ENCODE measurements around the gene ATG14. TPM values are rescaled to one million over a fixed set of nuclear protein-coding genes. Genes with fewer than 3 reads are reported as not detected.

ATG14 gene
- polyA plus RNA-seq, 2 of the 4 experiments (the other 2 are of a cell fraction): 5.9 to 7.4 TPM

DNA sequence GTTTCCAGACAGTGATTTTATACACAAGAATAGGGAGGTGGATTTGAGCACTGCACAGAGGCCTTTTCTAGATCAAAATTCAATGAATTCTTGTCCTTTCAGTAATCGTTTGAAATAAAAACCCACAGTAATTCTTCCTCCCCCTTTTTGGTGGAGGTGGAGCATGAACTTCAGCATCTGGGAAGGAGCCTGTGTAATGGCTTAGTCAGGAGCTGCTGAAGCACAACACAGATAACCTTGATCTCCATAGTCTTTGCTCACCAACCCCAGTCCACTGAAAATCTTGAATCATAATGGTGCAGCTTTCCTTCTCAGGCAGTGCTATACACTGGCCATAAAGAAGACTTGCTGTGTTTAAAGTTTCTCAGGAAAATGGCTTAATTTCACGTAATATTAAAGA lies 35.2 kb upstream of the ATG14 start:
- CTCF ChIA-PET: interaction anchor here (0.6 to 4.0 kb wide), 82 partner anchors 8 to 1042 kb away, joined by 3 to 31 read pairs (median 4); no protein-coding TSS in a partner anchor
- Histone ChIP-seq H3K4me2 (peak overlapping the region; percentile 53), H3K4me1 (peaks cover 41% of the 10 kb centered on the region), H3K4me3 (no peak overlapping the region), H3K27ac (peak overlapping the region; percentile 71 to 88; a peak in 5 of 6 replicates), H3K9me3 (no peaks in the 10 kb centered on the region)
- TF ChIP-seq BCL3 (IDR thresholded peaks at IDR 0.05) (no peak), RARB (CRISPR knock-in tag; IDR thresholded peaks at IDR 0.05) (no peak), ATOH8 (CRISPR knock-in tag; IDR thresholded peaks at IDR 0.05; ENCODE audit: low read depth) (no peak), MYC (IDR thresholded peaks at IDR 0.05; ENCODE audit: borderline replicate concordance, low read length) (no peak), HOXB5 (CRISPR knock-in tag; IDR thresholded peaks at IDR 0.05) (no peak), EHF (CRISPR knock-in tag; IDR thresholded peaks at IDR 0.05) (no peak), PHF8 (IDR thresholded peaks at IDR 0.05; ENCODE audit: borderline replicate concordance, low read depth) (no peak), REST (IDR thresholded peaks at IDR 0.05) (no peak)
- POLR2A ChIA-PET: interaction anchor here (0.8 to 2.3 kb wide), 2 partner anchors 134 to 153 kb away, joined by 4 to 12 read pairs; partner anchors contain the start of gene KTN1
- FAIRE-seq: no peak
- ATAC-seq: peak in 1 of 2 experiments; percentile 40; a peak in 3 of 6 replicates
- peak in 1 of 2 experiments; percentile 31 for DNase-seq (ENCODE audit: low read depth in 1 of 2, low spot score in 1 of 2)
- WGBS (ENCODE audit: missing lambda C conversion rate): 54% methylated on average over 2 of the region's 2 CpGs

GRCh38 chr14:55446127-55446736 lies 34.6 kb upstream of the ATG14 start:
- POLR2A ChIA-PET: interaction anchor here (0.8 to 2.3 kb wide), 2 partner anchors 135 to 153 kb away, joined by 4 to 12 read pairs; partner anchors contain the start of gene KTN1
- 17% methylated on average over 5 of the region's 5 CpGs for WGBS (ENCODE audit: missing lambda C conversion rate)
- TF ChIP-seq PHF8 (IDR thresholded peaks at IDR 0.05; ENCODE audit: borderline replicate concordance, low read depth): no peak
- no peak for TF ChIP-seq HOXA7 (CRISPR knock-in tag; IDR thresholded peaks at IDR 0.05)
- TF ChIP-seq CBX2 (IDR thresholded peaks at IDR 0.05; ENCODE audit: borderline replicate concordance, low read depth): no peak
- TF ChIP-seq KDM1A (IDR thresholded peaks at IDR 0.05; ENCODE audit: low read depth): no peak
- TF ChIP-seq, protein P1, sequence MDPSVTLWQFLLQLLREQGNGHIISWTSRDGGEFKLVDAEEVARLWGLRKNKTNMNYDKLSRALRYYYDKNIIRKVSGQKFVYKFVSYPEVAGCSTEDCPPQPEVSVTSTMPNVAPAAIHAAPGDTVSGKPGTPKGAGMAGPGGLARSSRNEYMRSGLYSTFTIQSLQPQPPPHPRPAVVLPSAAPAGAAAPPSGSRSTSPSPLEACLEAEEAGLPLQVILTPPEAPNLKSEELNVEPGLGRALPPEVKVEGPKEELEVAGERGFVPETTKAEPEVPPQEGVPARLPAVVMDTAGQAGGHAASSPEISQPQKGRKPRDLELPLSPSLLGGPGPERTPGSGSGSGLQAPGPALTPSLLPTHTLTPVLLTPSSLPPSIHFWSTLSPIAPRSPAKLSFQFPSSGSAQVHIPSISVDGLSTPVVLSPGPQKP (IDR thresholded peaks at IDR 0.05; ENCODE audit: low read depth, low read length): no peak
- TF ChIP-seq HDAC2 (IDR thresholded peaks at IDR 0.05): no peak
- no peak for TF ChIP-seq MYC (IDR thresholded peaks at IDR 0.05; ENCODE audit: borderline replicate concordance, low read length)
- peak; percentile 74 for TF ChIP-seq SMC3 (IDR thresholded peaks at IDR 0.05)
- peak in 1 of 2 experiments; percentile 6; a peak in 1 of 4 replicates for TF ChIP-seq CEBPB (IDR thresholded peaks at IDR 0.05)
- no peak for TF ChIP-seq REST (IDR thresholded peaks at IDR 0.05)
- peak; percentile 81 to 88 for TF ChIP-seq RAD21 (conservative IDR thresholded peaks at IDR 0.05 in 1 of 2, IDR thresholded peaks at IDR 0.05 in 1 of 2)
- no peak for TF ChIP-seq MAFK (IDR thresholded peaks at IDR 0.05; ENCODE audit: partially characterized antibody)
- TF ChIP-seq, protein P2, sequence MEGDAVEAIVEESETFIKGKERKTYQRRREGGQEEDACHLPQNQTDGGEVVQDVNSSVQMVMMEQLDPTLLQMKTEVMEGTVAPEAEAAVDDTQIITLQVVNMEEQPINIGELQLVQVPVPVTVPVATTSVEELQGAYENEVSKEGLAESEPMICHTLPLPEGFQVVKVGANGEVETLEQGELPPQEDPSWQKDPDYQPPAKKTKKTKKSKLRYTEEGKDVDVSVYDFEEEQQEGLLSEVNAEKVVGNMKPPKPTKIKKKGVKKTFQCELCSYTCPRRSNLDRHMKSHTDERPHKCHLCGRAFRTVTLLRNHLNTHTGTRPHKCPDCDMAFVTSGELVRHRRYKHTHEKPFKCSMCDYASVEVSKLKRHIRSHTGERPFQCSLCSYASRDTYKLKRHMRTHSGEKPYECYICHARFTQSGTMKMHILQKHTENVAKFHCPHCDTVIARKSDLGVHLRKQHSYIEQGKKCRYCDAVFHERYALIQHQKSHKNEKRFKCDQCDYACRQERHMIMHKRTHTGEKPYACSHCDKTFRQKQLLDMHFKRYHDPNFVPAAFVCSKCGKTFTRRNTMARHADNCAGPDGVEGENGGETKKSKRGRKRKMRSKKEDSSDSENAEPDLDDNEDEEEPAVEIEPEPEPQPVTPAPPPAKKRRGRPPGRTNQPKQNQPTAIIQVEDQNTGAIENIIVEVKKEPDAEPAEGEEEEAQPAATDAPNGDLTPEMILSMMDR (IDR thresholded peaks at IDR 0.05): peak; percentile 83
- no peak for TF ChIP-seq HES2 (IDR thresholded peaks at IDR 0.05)

More at GRCh38 chr14:55446127-55446736, 34.6 kb upstream of the ATG14 start:
- Histone ChIP-seq H3K27ac (peak overlapping the region; percentile 71 to 88; a peak in 5 of 6 replicates), H3K4me1 (peaks cover 38% of the 10 kb centered on the region), H3K9me3 (no peaks in the 10 kb centered on the region), H3K4me2 (peak overlapping the region; percentile 53), H3K4me3 (no peak overlapping the region)
- CTCF ChIA-PET: interaction anchor here (0.6 to 4.0 kb wide), 83 partner anchors 8 to 1043 kb away, joined by 3 to 31 read pairs (median 4); no protein-coding TSS in a partner anchor
- peak; percentile 61 to 80 for DNase-seq (ENCODE audit: low read depth in 1 of 2, low spot score in 1 of 2)
- ATAC-seq: peak; percentile 54 to 72; a peak in 5 of 6 replicates
- FAIRE-seq: no peak

All from A549 (cell line).